H9 (cell line): ENCODE measurements around the gene CDC14A. TPM values are rescaled to one million over a fixed set of nuclear protein-coding genes. Genes with fewer than 3 reads are reported as not detected.

Source experiments
- DNase-seq: peaks from one replicate; pipeline ENCODE4 v3.0.0-alpha.2; 2017
- H2AFZ ChIP-seq: one replicate; pipeline ENCODE4 v1.6.1; 2013; ENCODE audit warnings: mild to moderate bottlenecking, low read length, control low read depth, moderate library complexity
- H2AK5ac ChIP-seq: 2 replicates; pipeline ENCODE4 v1.6.1; 2013; ENCODE audit warnings: low read length, control low read depth, mixed read lengths; ENCODE audit not compliant: insufficient read length
- H2BK120ac ChIP-seq: one replicate; pipeline ENCODE4 v1.6.1; 2013; ENCODE audit warnings: low read depth, mild to moderate bottlenecking, low read length, control low read depth, inconsistent platforms; ENCODE audit not compliant: poor library complexity, severe bottlenecking
- H2BK12ac ChIP-seq: 2 replicates; pipeline ENCODE4 v1.6.1; 2013; ENCODE audit warnings: low read length, control low read depth, mixed read lengths, low read depth; ENCODE audit not compliant: insufficient read length
- H2BK15ac ChIP-seq: 2 replicates; pipeline ENCODE4 v1.6.1; 2013; ENCODE audit warnings: low read depth, low read length, control low read depth
- H2BK20ac ChIP-seq: one replicate; pipeline ENCODE4 v1.6.1; 2013; ENCODE audit warnings: low read depth, mild to moderate bottlenecking, low read length, control low read depth, inconsistent platforms; ENCODE audit not compliant: poor library complexity, severe bottlenecking
- H2BK5ac ChIP-seq: 2 replicates; pipeline ENCODE4 v1.6.1; 2013; ENCODE audit warnings: low read length, control low read depth, mixed read lengths; ENCODE audit not compliant: insufficient read length
- H3K14ac ChIP-seq: 2 replicates; pipeline ENCODE4 v1.6.1; 2013; ENCODE audit warnings: low read length, control low read depth; ENCODE audit not compliant: insufficient read depth
- H3K18ac ChIP-seq: 2 replicates; pipeline ENCODE4 v1.6.1; 2013; ENCODE audit warnings: low read depth, mild to moderate bottlenecking, mixed read lengths, low read length, control low read depth; ENCODE audit not compliant: insufficient read length
- H3K23ac ChIP-seq: 2 replicates; pipeline ENCODE4 v1.6.1; 2013; ENCODE audit warnings: low read length, control low read depth, mixed read lengths, low read depth; ENCODE audit not compliant: insufficient read length
- H3K23me2 ChIP-seq: 2 replicates; pipeline ENCODE4 v1.6.1; 2013; ENCODE audit warnings: low read depth, mild to moderate bottlenecking, mixed read lengths, low read length, control low read depth; ENCODE audit not compliant: insufficient read length, poor library complexity, severe bottlenecking
- H3K27ac ChIP-seq: 2 replicates; pipeline ENCODE4 v1.5.1; 2013; ENCODE audit warnings: low read length, control low read depth, mixed read lengths, low read depth; ENCODE audit not compliant: insufficient read length
- H3K27me3 ChIP-seq: 2 replicates; pipeline ENCODE4 v1.6.1; 2013; ENCODE audit warnings: low read length, control low read depth, inconsistent platforms; ENCODE audit not compliant: insufficient read depth
- H3K4ac ChIP-seq: 2 replicates; pipeline ENCODE4 v1.6.1; 2013; ENCODE audit warnings: low read depth, mild to moderate bottlenecking, control low read depth, inconsistent platforms, low read length, moderate library complexity
- H3K4me1 ChIP-seq: 2 replicates; pipeline ENCODE4 v1.6.1; 2013; ENCODE audit warnings: low read length, control low read depth, inconsistent platforms; ENCODE audit not compliant: insufficient read depth
- H3K4me2 ChIP-seq: 2 replicates; pipeline ENCODE4 v1.6.1; 2013; ENCODE audit warnings: low read length, control low read depth, mixed read lengths; ENCODE audit not compliant: insufficient read length, insufficient read depth
- H3K56ac ChIP-seq: 2 replicates; pipeline ENCODE4 v1.6.1; 2013; ENCODE audit warnings: low read depth, mild to moderate bottlenecking, mixed read lengths, low read length, control low read depth; ENCODE audit not compliant: insufficient read length
- H3K79me1 ChIP-seq: 2 replicates; pipeline ENCODE4 v1.6.1; 2013; ENCODE audit warnings: low read depth, mild to moderate bottlenecking, moderate library complexity, low read length, control low read depth, inconsistent platforms; ENCODE audit not compliant: insufficient read depth, poor library complexity, severe bottlenecking
- H3K79me2 ChIP-seq: 2 replicates; pipeline ENCODE4 v1.6.1; 2013; ENCODE audit warnings: low read length, control low read depth, inconsistent platforms; ENCODE audit not compliant: insufficient read depth
- H3K9ac ChIP-seq: 2 replicates; pipeline ENCODE4 v1.6.1; 2013; ENCODE audit warnings: low read length, control low read depth, mixed read lengths; ENCODE audit not compliant: insufficient read length; ENCODE audit errors: extremely low read depth
- H3K9me3 ChIP-seq: one replicate; pipeline ENCODE4 v1.6.1; 2013; ENCODE audit warnings: low read depth, low read length, inconsistent platforms; ENCODE audit not compliant: control insufficient read depth
- H3T11ph ChIP-seq: one replicate; pipeline ENCODE4 v1.6.1; 2013; ENCODE audit warnings: mild to moderate bottlenecking, low read length, control low read depth, inconsistent platforms
- H4K20me1 ChIP-seq: one replicate; pipeline ENCODE4 v1.6.1; 2013; ENCODE audit not compliant: control insufficient read depth, insufficient read length, insufficient read depth
- H4K5ac ChIP-seq: 2 replicates; pipeline ENCODE4 v1.6.1; 2013; ENCODE audit warnings: low read depth, mild to moderate bottlenecking, mixed read lengths, low read length, control low read depth; ENCODE audit not compliant: insufficient read length
- H4K8ac ChIP-seq: replicated peaks from 2 replicates; pipeline ENCODE4 v1.6.1; 2013; ENCODE audit warnings: low read length, control low read depth, mixed read lengths, low read depth; ENCODE audit not compliant: insufficient read length
- H4K91ac ChIP-seq: 2 replicates; pipeline ENCODE4 v1.6.1; 2013; ENCODE audit warnings: low read depth, mild to moderate bottlenecking, moderate library complexity, mixed read lengths, low read length, control low read depth; ENCODE audit not compliant: insufficient read length
- H3K27ac Mint-ChIP-seq, 3 experiments: 2 replicates in 2 of 3; 3 replicates in 1 of 3; pipeline ENCODE4 v1.8.0; 2020 to 2021; ENCODE audit warnings: mixed read lengths in 3 of 3, mild to moderate bottlenecking in 1 of 3, moderate library complexity in 1 of 3
- H3K27me3 Mint-ChIP-seq: 2 replicates; pipeline ENCODE4 v1.8.0; 2021; ENCODE audit warnings: low read depth, mild to moderate bottlenecking, moderate library complexity, mixed read lengths
- H3K36me3 Mint-ChIP-seq, 3 experiments: 2 replicates in 2 of 3; 3 replicates in 1 of 3; pipeline ENCODE4 v1.8.0; 2020 to 2021; ENCODE audit warnings: low read depth in 3 of 3, mixed read lengths in 3 of 3; ENCODE audit not compliant: insufficient read depth in 1 of 3
- H3K4me1 Mint-ChIP-seq, 2 experiments: 2 replicates each; pipeline ENCODE4 v1.8.0; 2020; ENCODE audit warnings: mixed read lengths in 2 of 2
- H3K4me3 Mint-ChIP-seq, 2 experiments: 2 replicates in 1 of 2; 3 replicates in 1 of 2; pipeline ENCODE4 v1.8.0; 2020 to 2021; ENCODE audit warnings: mild to moderate bottlenecking in 2 of 2, mixed read lengths in 2 of 2, moderate library complexity in 1 of 2
- H3K9me3 Mint-ChIP-seq, 2 experiments: 2 replicates in 1 of 2; 3 replicates in 1 of 2; pipeline ENCODE4 v1.8.0; 2020; ENCODE audit warnings: mild to moderate bottlenecking in 2 of 2, mixed read lengths in 2 of 2, moderate library complexity in 1 of 2
- total RNA-seq: library from RNA; stranded (reverse); gene quantifications from 2 replicates; pipeline ENCODE4 v1.2.1, GENCODE V29; 2021
- TF ChIP-seq, protein P1 (sequence below): fragments of 200-600 bp; sonication (generic); conservative IDR thresholded peaks from 3 replicates; pipeline ENCODE4 v1.8.0; 2021; ENCODE audit warnings: antibody characterized with exemption, mild to moderate bottlenecking

Gene CDC14A
- total RNA-seq, 1 experiment from 2014 or later, result 8.9 TPM

DNA sequence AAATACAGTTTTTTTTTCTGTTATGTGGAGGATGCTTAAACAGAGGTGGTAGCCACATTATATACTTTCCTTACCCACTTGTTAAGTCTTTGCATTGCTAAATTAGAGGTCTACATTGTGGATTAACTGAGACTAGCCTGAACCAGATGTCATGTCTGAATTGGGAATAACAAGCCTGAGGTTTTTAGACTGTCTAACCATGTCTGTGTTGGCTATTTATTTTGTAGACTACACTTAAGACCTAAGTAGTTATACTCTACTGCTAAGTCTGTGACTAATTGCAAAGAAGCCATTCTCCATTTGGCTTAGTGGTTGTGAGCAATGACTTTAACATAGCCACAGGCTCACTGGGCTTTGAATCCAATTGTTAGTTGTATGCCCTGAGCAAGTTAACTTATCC, 45.4 kb downstream of the CDC14A start:
- H3K27ac Mint-ChIP-seq, result no peak overlapping the region; a peak in 1 of 7 replicates
- Histone ChIP-seq H2BK15ac (no peak overlapping the region), H3K79me2 (no peaks in the 10 kb centered on the region), H3K9me3 (no peaks in the 10 kb centered on the region), H3T11ph (no peak overlapping the region), H3K4me1 (no peaks in the 10 kb centered on the region), H4K91ac (no peak overlapping the region), H3K23ac (no peak overlapping the region), H3K4ac (no peak overlapping the region), H3K27ac (no peak overlapping the region), H2AFZ (no peak overlapping the region), H3K14ac (no peak overlapping the region), H3K56ac (no peak overlapping the region), H4K20me1 (no peaks in the 10 kb centered on the region), H3K79me1 (peaks cover 5% of the 10 kb centered on the region), H3K4me2 (no peak overlapping the region), H2BK5ac (no peak overlapping the region), H3K27me3 (no peaks in the 10 kb centered on the region), H4K8ac (no peak overlapping the region), H3K18ac (no peak overlapping the region), H3K9ac (no peak overlapping the region), H2BK120ac (no peak overlapping the region), H2BK12ac (no peak overlapping the region), H4K5ac (no peak overlapping the region), H2AK5ac (no peak overlapping the region), H3K23me2 (no peaks in the 10 kb centered on the region), H2BK20ac (no peak overlapping the region)
- H3K4me3 Mint-ChIP-seq, result no peak overlapping the region
- peaks cover 5 to 15% of the 10 kb centered on the region in 2 experiments for H3K4me1 Mint-ChIP-seq
- TF ChIP-seq, protein P1, sequence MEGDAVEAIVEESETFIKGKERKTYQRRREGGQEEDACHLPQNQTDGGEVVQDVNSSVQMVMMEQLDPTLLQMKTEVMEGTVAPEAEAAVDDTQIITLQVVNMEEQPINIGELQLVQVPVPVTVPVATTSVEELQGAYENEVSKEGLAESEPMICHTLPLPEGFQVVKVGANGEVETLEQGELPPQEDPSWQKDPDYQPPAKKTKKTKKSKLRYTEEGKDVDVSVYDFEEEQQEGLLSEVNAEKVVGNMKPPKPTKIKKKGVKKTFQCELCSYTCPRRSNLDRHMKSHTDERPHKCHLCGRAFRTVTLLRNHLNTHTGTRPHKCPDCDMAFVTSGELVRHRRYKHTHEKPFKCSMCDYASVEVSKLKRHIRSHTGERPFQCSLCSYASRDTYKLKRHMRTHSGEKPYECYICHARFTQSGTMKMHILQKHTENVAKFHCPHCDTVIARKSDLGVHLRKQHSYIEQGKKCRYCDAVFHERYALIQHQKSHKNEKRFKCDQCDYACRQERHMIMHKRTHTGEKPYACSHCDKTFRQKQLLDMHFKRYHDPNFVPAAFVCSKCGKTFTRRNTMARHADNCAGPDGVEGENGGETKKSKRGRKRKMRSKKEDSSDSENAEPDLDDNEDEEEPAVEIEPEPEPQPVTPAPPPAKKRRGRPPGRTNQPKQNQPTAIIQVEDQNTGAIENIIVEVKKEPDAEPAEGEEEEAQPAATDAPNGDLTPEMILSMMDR, result no peak
- H3K9me3 Mint-ChIP-seq, result no peaks in the 10 kb centered on the region
- no peak for DNase-seq
- peaks cover 0 to 5% (median 0%) of the 10 kb centered on the region in 3 experiments; a peak in 2 of 7 replicates for H3K36me3 Mint-ChIP-seq
- H3K27me3 Mint-ChIP-seq, result no peaks in the 10 kb centered on the region
